LNCAP (cell line): ENCODE results near the gene AGGF1.

Experiments
- TF ChIP-seq, protein P1 (sequence below): fragments of 450-650 bp; IDR thresholded peaks from 2 replicates; pipeline ENCODE4 v1.5.1; 2017; ENCODE audit warnings: mild to moderate bottlenecking

AGGF1 gene

DNA sequence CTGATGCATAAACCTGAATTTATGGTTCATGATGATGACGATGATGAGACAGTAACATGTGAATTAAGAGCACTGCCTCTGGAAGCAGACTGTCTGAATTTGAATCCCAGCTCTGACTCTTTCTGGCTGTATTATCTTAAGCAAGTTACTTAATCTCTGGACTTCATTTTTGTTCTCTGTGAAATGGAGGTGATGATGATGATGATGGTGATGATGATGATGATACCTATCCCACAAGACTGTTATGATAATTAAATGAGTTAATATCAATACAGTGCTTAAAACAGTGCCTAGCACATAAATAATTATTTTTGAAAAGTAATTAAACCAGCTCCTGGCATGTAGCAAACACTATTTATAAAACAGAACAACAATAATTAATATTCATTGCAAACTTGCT, 13.2 kb upstream of the AGGF1 start:
- TF ChIP-seq, protein P1, sequence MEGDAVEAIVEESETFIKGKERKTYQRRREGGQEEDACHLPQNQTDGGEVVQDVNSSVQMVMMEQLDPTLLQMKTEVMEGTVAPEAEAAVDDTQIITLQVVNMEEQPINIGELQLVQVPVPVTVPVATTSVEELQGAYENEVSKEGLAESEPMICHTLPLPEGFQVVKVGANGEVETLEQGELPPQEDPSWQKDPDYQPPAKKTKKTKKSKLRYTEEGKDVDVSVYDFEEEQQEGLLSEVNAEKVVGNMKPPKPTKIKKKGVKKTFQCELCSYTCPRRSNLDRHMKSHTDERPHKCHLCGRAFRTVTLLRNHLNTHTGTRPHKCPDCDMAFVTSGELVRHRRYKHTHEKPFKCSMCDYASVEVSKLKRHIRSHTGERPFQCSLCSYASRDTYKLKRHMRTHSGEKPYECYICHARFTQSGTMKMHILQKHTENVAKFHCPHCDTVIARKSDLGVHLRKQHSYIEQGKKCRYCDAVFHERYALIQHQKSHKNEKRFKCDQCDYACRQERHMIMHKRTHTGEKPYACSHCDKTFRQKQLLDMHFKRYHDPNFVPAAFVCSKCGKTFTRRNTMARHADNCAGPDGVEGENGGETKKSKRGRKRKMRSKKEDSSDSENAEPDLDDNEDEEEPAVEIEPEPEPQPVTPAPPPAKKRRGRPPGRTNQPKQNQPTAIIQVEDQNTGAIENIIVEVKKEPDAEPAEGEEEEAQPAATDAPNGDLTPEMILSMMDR: no peak

DNA sequence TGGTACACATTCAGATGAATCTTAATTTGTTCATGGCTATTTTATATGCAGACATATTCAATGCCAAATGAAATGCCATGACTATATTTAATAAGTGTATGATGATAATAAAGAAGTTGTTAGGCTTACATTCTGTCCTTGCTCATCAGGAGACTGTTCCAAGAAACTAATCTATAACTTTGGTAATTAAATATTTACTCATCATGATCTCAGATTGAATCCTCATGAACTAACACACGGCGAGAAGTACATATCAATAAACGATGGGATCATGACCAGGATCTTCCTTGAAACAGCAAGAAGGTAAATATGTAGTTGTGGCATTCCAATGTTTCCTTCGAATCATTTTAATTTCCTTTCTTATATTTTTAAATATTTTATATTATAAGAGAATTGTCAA, 12.5 kb upstream of the AGGF1 start:
- TF ChIP-seq, protein P1: no peak

DNA sequence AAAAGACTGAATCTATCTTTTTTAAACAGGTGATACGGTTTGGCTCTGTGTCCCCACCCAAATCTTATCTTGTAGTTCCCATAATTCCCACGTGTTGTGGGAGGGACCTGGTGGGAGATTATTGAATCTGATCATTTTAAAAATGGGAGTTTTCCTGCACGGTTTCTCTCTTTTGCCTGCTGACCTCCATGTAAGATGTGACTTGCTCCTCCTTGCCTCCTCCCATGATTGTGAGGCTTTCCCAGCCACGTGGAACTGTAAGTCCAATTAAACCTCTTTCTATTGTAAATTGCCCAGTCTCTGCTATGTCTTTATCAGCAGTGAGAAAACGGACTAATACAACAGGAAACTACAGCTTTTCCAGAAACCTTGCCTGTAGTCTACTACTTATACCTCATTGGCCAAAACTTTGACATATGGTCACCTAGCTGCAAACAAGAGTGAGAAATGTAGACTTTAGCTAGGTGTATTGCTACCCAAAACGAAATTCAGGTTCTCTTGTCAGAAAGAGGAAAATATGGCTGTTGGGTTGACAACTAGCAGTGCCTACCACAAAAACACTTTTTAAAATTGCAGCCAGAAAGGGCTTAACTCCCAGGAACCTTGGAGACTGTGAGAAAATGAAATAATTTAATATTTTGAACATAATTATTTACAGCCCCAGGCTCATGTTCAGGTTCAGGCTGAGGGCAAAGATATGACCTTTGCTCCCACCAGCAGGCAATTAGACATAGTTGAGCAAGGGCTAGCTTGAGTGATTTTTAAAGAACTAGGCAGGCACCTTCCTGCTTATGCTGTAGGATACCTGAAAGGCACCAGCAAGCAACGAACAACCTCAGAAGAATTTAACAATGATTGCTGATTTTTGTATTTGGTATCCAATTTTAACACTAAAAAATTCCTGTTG, 7.4 kb upstream of the AGGF1 start:
- TF ChIP-seq, protein P1: no peak

DNA sequence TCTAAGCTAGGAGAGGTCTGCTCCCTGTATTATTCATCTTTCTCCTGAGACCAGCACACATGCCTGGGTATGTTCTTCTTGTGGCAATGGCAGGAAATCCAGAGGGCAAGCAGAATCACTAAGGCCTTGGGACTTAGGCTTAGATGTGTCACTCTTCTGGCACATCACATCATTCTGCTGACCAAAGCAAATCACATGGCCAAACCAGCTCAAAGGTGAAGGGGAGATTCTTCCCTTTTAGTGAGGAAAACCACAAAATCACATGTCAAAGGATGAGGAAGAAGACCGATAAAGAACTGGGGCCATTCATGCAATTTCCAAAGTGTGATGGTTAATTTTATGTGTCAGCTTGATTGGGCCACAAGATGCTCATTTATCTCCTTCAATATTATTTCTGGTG, 5.7 kb upstream of the AGGF1 start:
- TF ChIP-seq, protein P1: no peak

- TF ChIP-seq, protein P1: no peak
Measured at GRCh38 chr5:77028631-77029375, 1.4 kb upstream of the AGGF1 start.

- TF ChIP-seq, protein P1: no peak
Measured at GRCh38 chr5:77029376-77029885, 773 bp upstream of the AGGF1 start.

- TF ChIP-seq, protein P1: no peak
Measured at GRCh38 chr5:77031891-77032290, 1.7 kb downstream of the AGGF1 start.
